ENCODE measurements around the gene ARMH1.

GRCh38 chr1:44721485-44722361 lies 47.2 kb downstream of the ARMH1 start:
- TF ChIP-seq POLR2A (IDR thresholded peaks at IDR 0.05) (peak; percentile 50 to 96 (median 88)), CTCF (IDR thresholded peaks at IDR 0.05) (no peak)
